ENCODE results near the gene FBXL13. TPM values are rescaled to one million over a fixed set of nuclear protein-coding genes. Genes with fewer than 3 reads are reported as not detected.
A peak's percentile ranks its signal among the peaks of the same experiment; 100 is the strongest.

The FBXL13 gene
- total RNA-seq, 1 donor from 2014 or later, result 0.45 TPM

DNA sequence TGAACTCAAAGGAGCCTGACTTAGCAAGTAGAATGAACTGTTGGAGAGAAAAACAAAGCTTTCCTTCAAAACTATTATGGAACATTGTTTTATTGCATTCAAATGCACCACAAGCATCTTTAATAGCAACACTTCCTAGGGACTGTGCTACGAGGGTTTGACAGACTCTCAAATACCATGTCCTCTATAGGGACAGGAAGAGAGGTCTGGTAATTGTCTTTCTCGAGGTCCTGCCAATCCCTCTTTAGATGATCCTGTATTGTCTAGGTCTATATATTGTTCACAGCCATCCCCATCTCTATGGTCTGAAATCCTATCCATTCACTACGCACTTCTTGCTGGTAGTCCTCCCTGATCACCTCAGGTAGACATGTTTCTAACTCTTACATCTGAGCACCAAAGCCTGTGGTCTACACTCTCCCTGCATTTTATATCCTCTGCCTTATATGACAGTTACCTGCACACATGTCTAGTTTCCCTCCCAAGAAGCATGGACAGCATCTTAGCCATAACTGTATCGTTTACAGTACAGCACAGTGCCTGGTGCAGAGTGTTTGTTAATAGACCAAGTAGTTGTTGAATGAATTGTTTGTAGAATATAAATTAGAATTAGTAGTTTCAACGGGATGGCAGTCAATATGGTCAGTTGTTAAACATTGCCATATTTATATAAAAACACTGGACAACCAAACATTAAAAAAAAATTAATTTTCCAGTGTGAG, 183.5 kb downstream of the FBXL13 start:
- TF ChIP-seq CTCF (IDR thresholded peaks at IDR 0.05), result no peak
- Mint-ChIP-seq H3K4me3 (ENCODE audit: unreplicated experiment) (no peak overlapping the region), H3K36me3 (ENCODE audit: low read depth) (no peaks in the 10 kb centered on the region), H3K9me3 (ENCODE audit: low read depth) (no peaks in the 10 kb centered on the region), H3K27me3 (ENCODE audit: low read depth) (no peaks in the 10 kb centered on the region), H3K27ac (ENCODE audit: unreplicated experiment) (peak overlapping the region; percentile 86), H3K4me1 (ENCODE audit: low read depth) (peaks cover 79% of the 10 kb centered on the region)
- DNase-seq (ENCODE audit: low spot score), result no peak

DNA sequence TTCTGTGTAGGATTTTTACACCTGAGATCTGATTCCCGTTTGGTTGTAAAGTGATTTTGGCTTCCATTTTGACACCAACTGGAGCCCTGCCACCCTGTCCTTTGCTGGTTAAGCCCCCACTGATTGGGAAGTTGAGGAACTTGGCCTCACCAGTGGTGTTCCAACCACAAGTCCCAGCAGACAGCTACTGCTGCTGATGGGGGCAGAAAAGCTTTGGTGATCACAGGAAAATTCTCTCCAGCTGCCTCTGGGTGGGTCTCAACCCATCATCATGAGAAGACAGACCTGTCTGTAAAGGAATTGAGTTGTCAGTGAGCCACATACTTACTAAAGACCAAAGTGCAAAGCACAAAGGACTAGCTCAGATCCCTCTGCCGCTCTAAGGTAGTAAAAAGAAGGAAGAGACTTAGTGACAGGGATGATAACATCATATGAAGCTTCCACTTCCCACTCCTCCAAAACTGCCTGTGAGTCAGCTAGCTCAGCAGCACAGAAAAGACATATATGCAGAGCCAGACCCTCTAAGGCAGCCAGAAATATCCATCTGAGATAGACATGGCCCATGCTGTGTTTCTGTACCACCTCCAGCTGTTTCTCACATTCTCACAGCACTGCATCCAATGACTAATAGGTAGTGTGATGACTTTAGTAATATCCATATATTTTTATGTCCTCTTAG, 184.2 kb downstream of the FBXL13 start:
- no peak for DNase-seq (ENCODE audit: low spot score)
- no peak for TF ChIP-seq CTCF (IDR thresholded peaks at IDR 0.05)
- H3K27ac Mint-ChIP-seq (ENCODE audit: unreplicated experiment), result peak overlapping the region; percentile 86
- no peaks in the 10 kb centered on the region for H3K27me3 Mint-ChIP-seq (ENCODE audit: low read depth)
- peaks cover 72% of the 10 kb centered on the region for H3K4me1 Mint-ChIP-seq (ENCODE audit: low read depth)
- no peak overlapping the region for H3K4me3 Mint-ChIP-seq (ENCODE audit: unreplicated experiment)
- H3K36me3 Mint-ChIP-seq (ENCODE audit: low read depth), result no peaks in the 10 kb centered on the region
- no peaks in the 10 kb centered on the region for H3K9me3 Mint-ChIP-seq (ENCODE audit: low read depth)

DNA sequence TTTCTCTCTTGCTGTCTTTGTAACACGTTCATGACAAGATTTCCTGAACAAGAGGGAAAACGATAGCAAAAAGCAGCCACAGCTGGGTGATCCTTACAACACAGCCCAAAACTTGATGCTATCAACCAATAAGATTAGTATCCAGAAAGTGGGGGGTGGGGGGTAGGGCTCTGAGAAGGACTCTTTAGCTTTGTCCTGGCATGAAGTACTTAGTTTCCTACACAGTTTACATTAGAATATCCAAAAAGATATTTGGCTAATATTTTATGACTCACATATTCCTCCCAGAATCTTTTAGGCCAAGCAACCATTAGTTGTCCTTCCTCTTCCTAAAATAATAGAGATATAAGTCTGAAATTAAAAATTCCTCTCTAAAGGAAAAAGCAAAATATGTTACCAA, 184.7 kb downstream of the FBXL13 start:
- no peaks in the 10 kb centered on the region for H3K36me3 Mint-ChIP-seq (ENCODE audit: low read depth)
- H3K27ac Mint-ChIP-seq (ENCODE audit: unreplicated experiment), result peak overlapping the region; percentile 86
- H3K27me3 Mint-ChIP-seq (ENCODE audit: low read depth), result no peaks in the 10 kb centered on the region
- H3K4me1 Mint-ChIP-seq (ENCODE audit: low read depth), result peaks cover 66% of the 10 kb centered on the region
- DNase-seq (ENCODE audit: low spot score), result no peak
- H3K9me3 Mint-ChIP-seq (ENCODE audit: low read depth), result no peaks in the 10 kb centered on the region
- TF ChIP-seq CTCF (IDR thresholded peaks at IDR 0.05), result no peak
- no peak overlapping the region for H3K4me3 Mint-ChIP-seq (ENCODE audit: unreplicated experiment)

DNA sequence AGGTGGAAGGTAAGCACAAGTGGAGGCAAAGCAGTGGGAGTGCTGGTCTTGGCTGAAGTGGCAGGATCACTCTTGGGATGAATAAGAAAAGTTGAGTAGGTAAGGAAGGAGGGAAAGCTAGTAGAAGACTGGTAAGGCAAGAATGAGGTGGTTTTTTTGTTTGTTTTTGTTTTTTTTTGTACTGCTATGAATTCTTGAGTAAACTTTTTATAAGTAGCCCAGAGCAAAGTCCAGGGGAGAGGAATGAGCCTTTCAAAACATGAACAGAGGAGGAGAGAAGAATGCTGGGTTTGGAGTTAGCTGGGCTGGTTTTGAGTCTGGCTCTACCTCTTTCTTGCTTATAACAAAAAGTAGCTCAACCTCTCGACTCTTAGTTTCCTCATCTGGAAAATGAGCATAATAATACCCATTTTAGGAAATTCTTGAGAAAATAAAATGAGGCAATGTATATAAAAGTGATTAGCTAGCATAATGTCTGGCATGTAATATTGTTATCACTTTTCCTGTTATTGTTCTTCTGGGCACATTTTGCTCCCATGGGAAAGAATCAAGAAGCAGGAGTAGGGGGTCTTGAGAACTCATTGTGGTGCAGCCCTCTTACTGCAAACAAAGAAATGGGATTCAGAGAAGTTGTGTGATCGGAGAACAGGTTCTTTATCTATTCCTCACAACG, 185.9 kb downstream of the FBXL13 start:
- no peak for TF ChIP-seq CTCF (IDR thresholded peaks at IDR 0.05)
- no peaks in the 10 kb centered on the region for H3K27me3 Mint-ChIP-seq (ENCODE audit: low read depth)
- H3K4me3 Mint-ChIP-seq (ENCODE audit: unreplicated experiment), result no peak overlapping the region

GRCh38 chr7:102883098-102883860, 191.3 kb downstream of the FBXL13 start:
- no peak for DNase-seq (ENCODE audit: low spot score)

More for the DNA sequence above, 185.9 kb downstream of the FBXL13 start:
- H3K36me3 Mint-ChIP-seq (ENCODE audit: low read depth), result no peaks in the 10 kb centered on the region
- H3K27ac Mint-ChIP-seq (ENCODE audit: unreplicated experiment), result peak overlapping the region; percentile 4
- H3K9me3 Mint-ChIP-seq (ENCODE audit: low read depth), result no peaks in the 10 kb centered on the region
- peaks cover 55% of the 10 kb centered on the region for H3K4me1 Mint-ChIP-seq (ENCODE audit: low read depth)
- DNase-seq (ENCODE audit: low spot score), result no peak

More at GRCh38 chr7:102883098-102883860, 191.3 kb downstream of the FBXL13 start:
- H3K4me1 Mint-ChIP-seq (ENCODE audit: low read depth), result peaks cover 17% of the 10 kb centered on the region
- H3K4me3 Mint-ChIP-seq (ENCODE audit: unreplicated experiment), result no peak overlapping the region
- peak overlapping the region; percentile 43 for H3K27ac Mint-ChIP-seq (ENCODE audit: unreplicated experiment)
- H3K27me3 Mint-ChIP-seq (ENCODE audit: low read depth), result no peaks in the 10 kb centered on the region
- TF ChIP-seq CTCF (IDR thresholded peaks at IDR 0.05), result no peak
- no peaks in the 10 kb centered on the region for H3K36me3 Mint-ChIP-seq (ENCODE audit: low read depth)
- H3K9me3 Mint-ChIP-seq (ENCODE audit: low read depth), result no peaks in the 10 kb centered on the region

Measured in chondrocyte (in vitro differentiated cells).